Effector memory CD8-positive, alpha-beta T cell (primary cell): ENCODE results near the gene ACYP2.
"Not testable (repeated sequence)": the region's sequence is repeated elsewhere in the genome, so short reads cannot be mapped to it uniquely, and the experiment has no call there.

Experiments used
- ATAC-seq: fragments of 150-1000 bp; cut with Tn5 transposase; replicated peaks from 2 replicates; pipeline ENCODE4 v1.10.0; 2021; ENCODE audit warnings: mild to moderate bottlenecking, moderate library complexity
- DNase-seq, 3 experiments: peaks; one replicate each; pipeline ENCODE4 v3.0.0; 2021
- H3K27ac Mint-ChIP-seq, 2 donors: one replicate each; pipeline ENCODE4 v1.8.0; 2022; ENCODE audit warnings: mild to moderate bottlenecking in 2 of 2, mixed read lengths in 2 of 2, moderate library complexity in 2 of 2
- H3K27me3 Mint-ChIP-seq, 2 donors: one replicate each; pipeline ENCODE4 v1.8.0; 2022; ENCODE audit warnings: mixed read lengths in 2 of 2
- H3K36me3 Mint-ChIP-seq: one replicate; pipeline ENCODE4 v1.8.0; 2022; ENCODE audit warnings: mild to moderate bottlenecking, moderate library complexity, mixed read lengths; ENCODE audit not compliant: insufficient read depth
- H3K4me1 Mint-ChIP-seq, 2 donors: one replicate each; pipeline ENCODE4 v1.8.0; 2022; ENCODE audit warnings: low read depth in 2 of 2, mixed read lengths in 2 of 2
- H3K4me3 Mint-ChIP-seq, 2 donors: one replicate each; pipeline ENCODE4 v1.8.0; 2022; ENCODE audit warnings: mild to moderate bottlenecking in 2 of 2, mixed read lengths in 2 of 2, moderate library complexity in 2 of 2
- H3K9me3 Mint-ChIP-seq, 2 donors: one replicate each; pipeline ENCODE4 v1.8.0; 2022; ENCODE audit warnings: mixed read lengths in 2 of 2

The ACYP2 gene

DNA sequence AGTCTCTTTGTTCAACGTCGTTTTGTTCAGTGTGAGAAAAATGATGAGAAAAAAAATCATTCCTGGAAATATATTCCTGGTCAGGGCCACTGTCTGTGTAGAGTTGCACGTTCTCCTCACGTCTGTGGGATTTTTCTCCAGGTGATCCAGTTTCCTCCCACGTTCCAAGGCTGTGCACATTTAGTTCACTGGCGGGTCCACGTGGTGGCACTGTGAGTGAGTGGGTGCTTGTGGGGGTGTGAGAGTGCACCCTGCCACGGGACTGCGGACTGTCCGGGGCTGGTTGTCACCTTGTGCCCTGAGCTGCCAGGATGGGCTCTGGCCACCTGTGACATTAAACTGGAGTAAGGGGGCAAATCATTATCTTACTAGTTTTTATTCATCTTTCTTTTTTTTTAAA is 30.3 kb upstream of the ACYP2 start:
- Mint-ChIP-seq H3K36me3 (no peaks in the 10 kb centered on the region), H3K4me1 (peaks cover 1 to 4% of the 10 kb centered on the region in 2 donors), H3K4me3 (no peak overlapping the region), H3K27ac (no peak overlapping the region), H3K27me3 (no peaks in the 10 kb centered on the region), H3K9me3 (no peaks in the 10 kb centered on the region)
- no peak for ATAC-seq
- no peak for DNase-seq

DNA sequence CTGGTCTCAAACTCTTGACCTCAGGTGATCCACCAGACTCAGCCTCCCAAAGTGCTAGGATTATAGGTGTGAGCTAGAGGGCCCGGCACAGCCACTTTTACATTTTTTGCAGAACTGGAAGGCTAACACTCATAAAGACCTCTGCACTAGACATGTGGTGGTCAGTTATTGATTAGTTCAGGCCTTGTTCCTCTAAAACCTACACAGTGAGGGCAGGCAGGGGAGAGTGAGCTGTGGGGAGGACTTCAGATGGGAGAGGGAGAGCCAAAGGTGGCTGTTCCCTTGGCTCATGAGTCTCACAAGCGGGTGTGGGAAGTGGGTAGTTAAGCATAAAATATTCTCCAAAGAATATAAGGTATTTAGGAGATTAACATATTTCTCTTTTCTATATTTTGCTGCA is 29.3 kb upstream of the ACYP2 start:
- H3K4me3 Mint-ChIP-seq = no peak overlapping the region
- DNase-seq (no peak), ATAC-seq (no peak)
- peaks cover 1 to 4% of the 10 kb centered on the region in 2 donors for H3K4me1 Mint-ChIP-seq
- H3K27me3 Mint-ChIP-seq = no peaks in the 10 kb centered on the region
- H3K9me3 Mint-ChIP-seq = no peaks in the 10 kb centered on the region
- no peaks in the 10 kb centered on the region for H3K36me3 Mint-ChIP-seq
- no peak overlapping the region for H3K27ac Mint-ChIP-seq

DNA sequence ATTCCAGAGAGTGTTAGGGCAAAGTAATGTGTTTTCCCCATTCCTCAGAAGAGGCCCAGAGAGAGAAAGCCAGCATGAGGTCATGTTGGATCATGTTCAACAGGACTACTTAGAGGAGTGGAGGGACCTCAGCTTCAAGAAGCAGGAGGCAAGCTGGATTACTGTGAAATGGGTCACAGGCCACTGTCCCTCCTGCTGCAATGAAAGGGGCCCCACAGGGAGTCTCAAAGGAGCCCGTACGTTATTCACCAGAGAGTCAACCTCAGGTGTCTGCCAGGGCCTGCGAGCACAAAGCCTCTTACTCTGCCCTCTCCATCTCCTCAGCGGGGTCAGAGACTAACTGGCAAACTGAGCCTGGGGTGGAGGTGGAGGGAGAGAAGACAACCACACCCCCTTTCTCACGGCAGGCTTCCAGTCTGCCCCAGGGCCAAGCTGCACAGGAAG is 27.2 kb upstream of the ACYP2 start:
- no peaks in the 10 kb centered on the region for H3K36me3 Mint-ChIP-seq
- no peaks in the 10 kb centered on the region for H3K27me3 Mint-ChIP-seq
- H3K27ac Mint-ChIP-seq = no peak overlapping the region
- peaks cover 10 to 11% of the 10 kb centered on the region in 2 donors for H3K4me1 Mint-ChIP-seq
- H3K4me3 Mint-ChIP-seq = no peak overlapping the region
- H3K9me3 Mint-ChIP-seq = no peaks in the 10 kb centered on the region
- DNase-seq (no peak), ATAC-seq (no peak)

DNA sequence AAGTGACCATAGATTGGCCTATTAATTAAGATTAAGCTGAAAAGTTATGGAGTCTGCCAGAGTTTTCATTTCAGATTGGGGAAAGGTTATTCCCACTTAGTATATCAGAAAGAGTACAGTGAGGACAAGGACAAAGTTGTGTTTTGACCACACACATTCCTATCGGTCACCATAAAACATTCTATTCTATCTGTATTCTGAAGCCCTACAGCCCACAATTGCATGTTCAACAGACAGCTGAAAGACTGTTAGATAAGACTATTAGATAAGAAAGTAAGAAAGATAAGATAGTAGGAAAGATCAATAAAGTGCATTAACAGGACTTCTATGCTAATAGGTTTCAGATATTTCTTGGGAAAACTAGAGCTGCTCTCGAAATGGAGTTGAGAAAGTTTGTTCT is 26.7 kb upstream of the ACYP2 start:
- Mint-ChIP-seq H3K4me1 (peaks cover 14 to 16% of the 10 kb centered on the region in 2 donors), H3K36me3 (no peaks in the 10 kb centered on the region), H3K27ac (no peak overlapping the region), H3K9me3 (no peaks in the 10 kb centered on the region), H3K27me3 (no peaks in the 10 kb centered on the region), H3K4me3 (no peak overlapping the region)
- ATAC-seq = no peak
- no peak for DNase-seq

DNA sequence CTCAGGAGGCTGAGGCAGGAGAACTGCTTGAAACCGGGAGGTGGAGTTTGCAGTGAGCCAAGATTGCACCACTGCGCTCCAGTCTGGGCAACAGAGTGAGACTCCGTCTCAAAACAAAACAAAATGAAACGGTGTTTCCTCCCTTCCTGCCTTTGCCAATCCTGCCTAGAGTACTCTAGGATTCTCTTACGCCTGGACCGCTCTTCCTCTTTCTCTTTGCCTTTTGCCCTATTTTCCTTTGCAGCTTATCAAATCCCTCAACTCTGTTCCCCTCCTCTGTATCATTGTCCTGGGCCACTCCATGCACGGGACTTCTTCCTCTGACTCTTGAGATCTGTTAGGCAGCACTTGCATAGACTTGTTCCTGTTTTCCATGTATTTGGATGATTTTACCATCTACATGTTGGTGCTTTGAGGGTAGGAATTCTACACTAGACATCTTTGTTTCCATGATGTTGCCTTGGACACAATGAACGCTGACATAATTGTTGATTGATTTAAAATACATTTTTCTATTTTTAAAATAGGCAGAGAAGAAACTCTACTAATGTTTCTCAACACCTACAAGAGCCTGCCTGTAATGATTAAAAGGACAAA is 24.8 kb upstream of the ACYP2 start:
- no peaks in the 10 kb centered on the region for H3K27me3 Mint-ChIP-seq
- H3K4me1 Mint-ChIP-seq = peaks cover 17 to 18% of the 10 kb centered on the region in 2 donors
- DNase-seq (no peak), ATAC-seq (no peak)
- no peak overlapping the region for H3K4me3 Mint-ChIP-seq
- peak overlapping the region in 1 of 2 donors; percentile 9 for H3K27ac Mint-ChIP-seq
- no peaks in the 10 kb centered on the region for H3K36me3 Mint-ChIP-seq
- no peaks in the 10 kb centered on the region for H3K9me3 Mint-ChIP-seq

DNA sequence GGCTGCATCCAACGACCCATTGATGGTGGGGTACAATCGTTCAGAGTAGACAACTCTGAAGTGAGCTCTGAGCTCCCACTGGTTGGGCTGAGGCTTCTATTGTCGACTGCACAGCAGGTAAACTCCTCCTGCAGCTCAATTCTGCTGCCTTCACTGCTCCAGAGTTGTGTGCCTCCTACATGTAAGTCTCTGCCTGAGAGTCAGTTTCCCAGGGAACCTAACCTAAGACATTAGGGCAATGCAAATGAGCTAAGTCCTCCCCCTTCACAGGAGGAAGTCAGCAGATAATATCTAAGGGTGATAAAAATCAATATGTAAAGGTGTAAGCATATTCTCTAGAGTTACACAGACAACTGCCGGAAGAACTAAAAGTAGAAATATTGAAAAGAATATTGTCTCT is 22.5 kb upstream of the ACYP2 start:
- DNase-seq = no peak
- peak; percentile 77 for ATAC-seq
- Mint-ChIP-seq H3K4me1 (peaks cover 17 to 18% of the 10 kb centered on the region in 2 donors), H3K4me3 (peak overlapping the region; percentile 49 to 62), H3K9me3 (no peaks in the 10 kb centered on the region), H3K27ac (peak overlapping the region; percentile 84 to 91), H3K36me3 (no peaks in the 10 kb centered on the region), H3K27me3 (no peaks in the 10 kb centered on the region)

DNA sequence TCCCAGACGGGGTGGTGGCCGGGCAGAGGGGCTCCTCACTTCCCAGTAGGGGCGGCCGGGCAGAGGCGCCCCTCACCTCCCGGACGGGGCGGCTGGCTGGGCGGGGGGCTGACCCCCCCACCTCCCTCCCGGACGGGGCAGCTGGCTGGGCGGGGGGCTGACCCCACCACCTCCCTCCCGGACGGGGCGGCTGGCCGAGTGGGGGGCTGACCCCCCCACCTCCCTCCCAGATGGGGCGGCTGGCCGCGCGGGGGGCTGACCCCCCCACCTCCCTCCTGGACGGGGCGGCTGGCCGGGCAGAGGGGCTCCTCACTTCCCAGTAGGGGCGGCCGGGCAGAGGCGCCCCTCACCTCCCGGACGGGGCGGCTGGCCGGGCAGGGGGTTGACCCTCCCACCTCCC is 20.0 kb upstream of the ACYP2 start:
- H3K4me3 Mint-ChIP-seq, H3K27ac Mint-ChIP-seq, ATAC-seq, DNase-seq, H3K9me3 Mint-ChIP-seq, H3K27me3 Mint-ChIP-seq, H3K36me3 Mint-ChIP-seq: not testable (repeated sequence)
- peaks cover 18 to 19% of the 10 kb centered on the region in 2 donors for H3K4me1 Mint-ChIP-seq

DNA sequence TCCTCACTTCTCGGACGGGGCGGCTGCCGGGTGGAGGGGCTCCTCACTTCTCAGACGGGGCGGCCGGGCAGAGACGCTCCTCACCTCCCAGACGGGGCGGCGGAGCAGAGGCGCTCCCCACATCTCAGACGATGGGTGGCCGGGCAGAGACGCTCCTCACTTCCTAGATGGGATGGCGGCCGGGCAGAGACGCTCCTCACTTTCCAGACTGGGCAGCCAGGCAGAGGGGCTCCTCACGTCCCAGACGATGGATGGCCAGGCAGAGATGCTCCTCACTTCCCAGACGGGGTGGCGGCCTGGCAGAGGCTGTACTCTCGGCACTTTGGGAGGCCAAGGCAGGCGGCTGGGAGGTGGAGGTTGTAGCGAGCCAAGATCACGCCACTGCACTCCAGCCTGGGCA is 19.3 kb upstream of the ACYP2 start:
- not testable (repeated sequence) for H3K27ac Mint-ChIP-seq, H3K36me3 Mint-ChIP-seq, ATAC-seq, H3K27me3 Mint-ChIP-seq, DNase-seq, H3K4me3 Mint-ChIP-seq, H3K9me3 Mint-ChIP-seq
- peaks cover 18 to 19% of the 10 kb centered on the region in 2 donors for H3K4me1 Mint-ChIP-seq

DNA sequence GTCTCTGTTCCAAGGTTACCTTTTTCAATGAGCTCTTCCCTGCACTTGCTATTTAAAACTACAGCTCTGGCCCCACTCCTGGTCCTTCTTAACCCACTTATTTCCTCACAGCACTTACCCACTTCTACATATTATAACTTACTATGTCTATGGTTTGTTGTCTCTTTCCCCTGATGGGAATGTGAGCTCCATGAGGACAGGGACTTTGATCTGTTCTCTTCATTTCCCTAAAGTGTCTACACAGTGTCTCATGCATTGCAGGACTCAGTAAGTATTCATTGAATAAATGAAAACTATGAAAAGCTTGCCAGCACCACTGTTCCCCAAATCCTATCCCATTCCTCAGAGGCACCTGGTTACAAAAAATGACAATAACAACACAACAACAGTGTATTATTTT is 18.3 kb upstream of the ACYP2 start:
- Mint-ChIP-seq H3K4me1 (peaks cover 18 to 19% of the 10 kb centered on the region in 2 donors), H3K36me3 (no peaks in the 10 kb centered on the region), H3K9me3 (no peaks in the 10 kb centered on the region), H3K4me3 (no peak overlapping the region), H3K27me3 (no peaks in the 10 kb centered on the region), H3K27ac (peak overlapping the region in 1 of 2 donors; percentile 5)
- no peak for ATAC-seq
- no peak for DNase-seq

DNA sequence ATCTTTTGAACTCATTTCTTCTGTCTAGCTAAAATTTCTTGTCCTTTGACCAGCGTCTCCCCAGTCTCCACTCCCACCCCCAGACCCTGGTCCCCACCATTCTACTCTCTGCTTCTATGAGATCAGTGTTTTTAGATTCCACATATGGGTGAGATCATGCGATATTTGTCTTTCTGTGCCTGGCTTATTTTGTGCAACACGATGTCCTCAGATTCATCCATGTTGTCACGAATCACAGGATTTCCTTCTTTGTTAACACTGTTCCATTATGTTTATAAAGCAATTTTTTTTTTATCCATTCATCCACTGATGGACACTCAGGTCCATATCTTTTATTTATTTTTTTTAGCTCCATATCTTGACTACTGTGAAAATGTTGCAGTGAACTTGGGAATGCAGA is 16.0 kb upstream of the ACYP2 start:
- H3K4me1 Mint-ChIP-seq = peaks cover 5 to 7% of the 10 kb centered on the region in 2 donors
- H3K36me3 Mint-ChIP-seq = no peaks in the 10 kb centered on the region
- no peak for ATAC-seq
- no peak for DNase-seq
- H3K4me3 Mint-ChIP-seq = no peak overlapping the region
- H3K27me3 Mint-ChIP-seq = no peaks in the 10 kb centered on the region
- no peak overlapping the region for H3K27ac Mint-ChIP-seq
- H3K9me3 Mint-ChIP-seq = no peaks in the 10 kb centered on the region

DNA sequence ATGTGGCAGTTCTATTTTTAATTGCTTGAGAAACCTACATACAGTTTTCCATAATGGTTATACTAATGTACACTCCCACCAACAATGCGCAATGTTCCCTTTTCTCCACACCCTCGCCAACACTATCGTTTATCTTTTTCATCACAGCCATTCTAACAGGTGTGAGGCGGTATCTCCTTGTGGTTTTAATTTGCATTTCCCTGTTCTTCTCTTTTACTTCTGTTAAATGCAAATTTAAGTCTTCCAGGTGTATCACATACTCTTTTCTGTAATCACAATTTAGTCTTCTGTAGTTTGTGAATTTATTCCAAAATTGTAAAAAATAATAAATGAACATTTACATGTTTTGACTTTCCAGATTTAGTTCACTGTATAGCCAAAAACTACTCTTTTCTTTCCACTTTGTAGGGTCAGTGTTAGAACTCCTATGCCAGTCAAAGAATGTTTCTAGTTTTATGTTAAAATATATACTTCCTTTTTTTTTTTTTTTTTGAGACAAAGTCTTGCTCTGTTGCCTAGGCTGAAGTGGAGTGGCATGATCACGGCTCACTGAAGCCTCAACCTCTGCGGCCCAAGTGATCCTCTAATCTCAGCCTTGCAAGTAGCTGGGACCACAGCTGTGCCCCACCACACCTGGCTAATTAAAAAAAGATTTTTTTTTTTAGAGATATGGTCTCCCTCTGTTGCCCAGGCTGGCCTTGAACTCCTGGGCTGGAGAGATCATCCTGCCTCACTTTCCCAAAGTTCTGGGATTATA is 15.4 kb upstream of the ACYP2 start:
- Mint-ChIP-seq H3K27me3 (no peaks in the 10 kb centered on the region), H3K36me3 (no peaks in the 10 kb centered on the region), H3K4me1 (peaks cover 5 to 7% of the 10 kb centered on the region in 2 donors), H3K9me3 (no peaks in the 10 kb centered on the region), H3K4me3 (no peak overlapping the region), H3K27ac (no peak overlapping the region)
- peak; percentile 43 for ATAC-seq
- no peak for DNase-seq

DNA sequence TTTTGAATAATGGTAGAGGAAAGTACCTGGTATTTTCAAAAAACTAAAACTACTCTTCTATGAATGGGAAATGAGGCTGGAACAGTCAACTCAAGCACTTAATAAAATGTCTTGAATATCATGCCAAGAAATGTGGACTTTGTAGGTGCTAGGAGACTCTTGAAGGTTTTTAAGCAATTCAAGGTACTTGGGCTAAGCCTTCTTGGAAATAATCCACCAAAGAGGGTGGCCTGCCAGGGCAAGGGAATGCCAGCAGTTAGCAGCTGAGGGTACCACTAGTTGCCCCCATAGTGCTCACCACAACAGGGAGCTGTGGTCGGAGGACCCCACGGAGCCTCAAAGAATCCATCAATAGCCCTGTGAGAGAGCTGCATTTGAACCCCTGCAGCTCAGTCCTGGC is 14.6 kb upstream of the ACYP2 start:
- DNase-seq (no peak), ATAC-seq (no peak)
- no peaks in the 10 kb centered on the region for H3K27me3 Mint-ChIP-seq
- H3K27ac Mint-ChIP-seq = no peak overlapping the region
- no peak overlapping the region for H3K4me3 Mint-ChIP-seq
- H3K36me3 Mint-ChIP-seq = no peaks in the 10 kb centered on the region
- H3K9me3 Mint-ChIP-seq = no peaks in the 10 kb centered on the region
- peaks cover 5 to 7% of the 10 kb centered on the region in 2 donors for H3K4me1 Mint-ChIP-seq

DNA sequence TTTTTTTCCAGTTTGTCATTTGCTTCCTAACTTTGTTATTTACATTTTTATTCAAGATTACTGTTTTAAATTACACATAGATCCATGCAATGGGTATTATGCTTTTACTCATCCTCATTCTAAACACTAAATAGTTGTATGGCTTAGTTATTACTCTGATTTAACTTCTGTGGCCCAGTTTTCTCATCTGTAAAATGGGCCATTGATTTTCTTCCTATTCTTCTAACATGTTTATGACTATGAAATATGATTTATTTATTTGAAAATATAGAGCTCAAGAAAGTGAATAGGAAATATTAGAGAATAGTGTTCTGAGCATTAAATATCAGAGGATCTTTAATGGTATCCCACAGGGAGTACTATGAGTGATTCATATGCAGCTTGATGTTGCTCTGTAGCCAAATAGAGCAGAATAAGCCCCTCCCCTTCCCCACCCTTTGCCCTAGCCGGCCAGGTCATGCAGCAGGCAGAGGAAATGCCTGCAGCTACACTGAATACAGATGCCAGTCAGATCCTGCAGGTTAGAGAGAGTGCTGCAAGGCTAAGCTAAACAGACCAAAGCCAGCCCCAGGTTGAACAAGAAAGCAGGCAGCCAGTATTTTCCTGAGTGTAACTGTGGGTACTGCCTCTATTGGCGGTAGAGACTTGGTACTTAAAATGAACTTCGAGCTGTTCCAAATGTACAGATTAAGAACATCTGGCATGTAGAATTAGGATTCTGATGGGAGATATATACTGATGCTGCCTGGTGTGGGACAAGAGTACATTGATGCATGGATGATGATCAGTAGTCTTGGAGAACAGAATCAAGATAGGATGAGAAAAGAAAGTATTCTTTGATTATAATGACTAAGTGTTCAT is 11.7 kb upstream of the ACYP2 start:
- H3K27me3 Mint-ChIP-seq = no peaks in the 10 kb centered on the region
- peaks cover 5 to 7% of the 10 kb centered on the region in 2 donors for H3K4me1 Mint-ChIP-seq
- no peaks in the 10 kb centered on the region for H3K9me3 Mint-ChIP-seq
- H3K36me3 Mint-ChIP-seq = no peaks in the 10 kb centered on the region
- peak; percentile 87 for ATAC-seq
- H3K4me3 Mint-ChIP-seq = no peak overlapping the region
- peak; percentile 7 to 16 (median 16) for DNase-seq
- H3K27ac Mint-ChIP-seq = peak overlapping the region in 1 of 2 donors; percentile 33
